ENCODE measurements around the gene SRPRA. TPM values are rescaled to one million over a fixed set of nuclear protein-coding genes. Genes with fewer than 3 reads are reported as not detected.

The SRPRA gene
- total RNA-seq, 2 donors from 2014 or later = 75.5 to 82.6 TPM

Other genes starting within 250 kb of the SRPRA start
- gene CDON, start 206.0 kb downstream of the SRPRA start, total RNA-seq = 1 to 10 TPM; 2.9 to 10.0 TPM
- gene RPUSD4, start 57.2 kb downstream of the SRPRA start, total RNA-seq = 10 to 100 TPM; 15.9 to 16.1 TPM
- 10 to 100 TPM; 47.4 to 61.7 TPM for gene FAM118B, start 57.1 kb downstream of the SRPRA start, total RNA-seq
- gene FOXRED1, start 259 bp upstream of the SRPRA start, total RNA-seq = 10 to 100 TPM; 25.5 to 35.7 TPM
- 10 to 100 TPM; 17.0 to 22.7 TPM for gene TIRAP, start 14.2 kb upstream of the SRPRA start, total RNA-seq
- gene DCPS, start 35.2 kb upstream of the SRPRA start, total RNA-seq = 10 to 100 TPM; 10.9 to 21.9 TPM
- gene ST3GAL4, start 86.8 kb upstream of the SRPRA start, total RNA-seq = 100 to 1,000 TPM; 181 to 536 TPM

Measured in left colon (tissue), 2 donors.